Activated CD4-positive, alpha-beta T cell treated with anti-CD3 and anti-CD28 coated beads for 1 hour (primary cell): ENCODE results near the gene CABP2.

ENCODE experiments used
- DNase-seq: peaks from one replicate; pipeline ENCODE4 v3.0.0-alpha.2; 2020

CABP2 gene

DNA sequence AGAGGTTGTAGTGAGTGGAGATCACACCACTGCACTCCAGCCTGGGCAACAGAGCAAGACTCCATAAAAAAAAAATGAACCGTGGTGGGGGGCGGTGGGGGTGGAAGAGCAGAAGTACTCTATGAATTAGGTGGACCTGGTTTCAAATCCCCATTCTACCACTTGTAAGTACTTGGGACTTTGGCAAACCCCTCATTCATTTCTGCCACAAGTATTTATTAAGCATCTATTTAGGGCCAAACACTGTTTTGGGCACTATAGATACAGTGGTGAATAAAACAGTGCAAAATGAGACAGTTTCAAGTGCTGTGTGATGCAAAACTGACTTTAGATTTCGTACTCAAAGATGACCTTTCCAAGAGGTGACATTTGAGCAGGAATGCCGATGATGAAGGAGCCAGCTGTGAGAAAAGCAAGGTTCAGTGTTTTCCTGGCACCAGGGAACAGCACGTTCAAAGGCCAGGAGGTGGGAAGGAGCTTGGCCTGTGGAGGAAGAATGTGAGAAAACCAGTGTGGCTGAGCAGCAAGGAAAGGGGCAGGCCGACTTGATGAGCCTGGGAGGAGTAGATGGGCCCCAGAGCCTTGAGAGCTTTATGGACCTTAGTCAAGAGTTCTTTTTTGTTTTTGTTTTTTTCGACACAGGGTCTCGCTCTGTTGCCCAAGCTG lies 52.8 kb downstream of the CABP2 start:
- no peak for DNase-seq

GRCh38 chr11:67469508-67469811 lies 53.8 kb downstream of the CABP2 start:
- DNase-seq = no peak
